ENCODE measurements around the gene SPATA24. TPM values are rescaled to one million over a fixed set of nuclear protein-coding genes. Genes with fewer than 3 reads are reported as not detected.

SPATA24 gene
- total and polyA plus RNA-seq, 2 of the 13 experiments (the other 11 are each of a cell fraction or from before 2014, with no cell fraction given) = 6.0 to 11.1 TPM

DNA sequence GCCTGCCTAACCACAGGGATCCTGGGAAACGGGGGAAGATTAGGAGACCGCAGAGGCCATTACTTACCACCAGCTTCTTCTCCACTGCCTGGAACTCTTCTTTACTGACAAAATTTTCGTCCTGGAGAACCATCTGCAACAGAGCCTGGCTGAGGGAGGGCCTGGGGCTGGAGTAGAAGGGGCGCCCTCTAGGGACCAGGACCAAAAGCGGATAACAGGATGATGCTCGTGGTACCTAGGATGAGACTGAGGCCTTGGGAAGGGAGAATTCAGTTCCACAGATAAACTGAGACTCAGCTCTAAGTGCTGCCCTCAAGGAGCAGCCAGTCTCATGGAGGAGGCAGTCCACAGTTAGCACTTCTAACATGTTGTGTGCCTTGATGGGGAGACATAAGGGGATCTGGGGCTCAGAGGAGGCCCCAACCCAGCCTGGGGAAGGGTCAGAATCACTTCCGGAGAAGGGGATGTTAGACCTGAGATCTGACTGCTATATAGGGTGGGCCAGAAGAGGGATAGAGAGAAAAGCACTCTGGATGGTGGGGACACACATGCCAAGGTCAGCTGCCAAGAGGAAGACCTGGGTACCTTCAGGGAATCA lies 1.2 kb downstream of the SPATA24 start (continued):
- TF ChIP-seq, protein P1, sequence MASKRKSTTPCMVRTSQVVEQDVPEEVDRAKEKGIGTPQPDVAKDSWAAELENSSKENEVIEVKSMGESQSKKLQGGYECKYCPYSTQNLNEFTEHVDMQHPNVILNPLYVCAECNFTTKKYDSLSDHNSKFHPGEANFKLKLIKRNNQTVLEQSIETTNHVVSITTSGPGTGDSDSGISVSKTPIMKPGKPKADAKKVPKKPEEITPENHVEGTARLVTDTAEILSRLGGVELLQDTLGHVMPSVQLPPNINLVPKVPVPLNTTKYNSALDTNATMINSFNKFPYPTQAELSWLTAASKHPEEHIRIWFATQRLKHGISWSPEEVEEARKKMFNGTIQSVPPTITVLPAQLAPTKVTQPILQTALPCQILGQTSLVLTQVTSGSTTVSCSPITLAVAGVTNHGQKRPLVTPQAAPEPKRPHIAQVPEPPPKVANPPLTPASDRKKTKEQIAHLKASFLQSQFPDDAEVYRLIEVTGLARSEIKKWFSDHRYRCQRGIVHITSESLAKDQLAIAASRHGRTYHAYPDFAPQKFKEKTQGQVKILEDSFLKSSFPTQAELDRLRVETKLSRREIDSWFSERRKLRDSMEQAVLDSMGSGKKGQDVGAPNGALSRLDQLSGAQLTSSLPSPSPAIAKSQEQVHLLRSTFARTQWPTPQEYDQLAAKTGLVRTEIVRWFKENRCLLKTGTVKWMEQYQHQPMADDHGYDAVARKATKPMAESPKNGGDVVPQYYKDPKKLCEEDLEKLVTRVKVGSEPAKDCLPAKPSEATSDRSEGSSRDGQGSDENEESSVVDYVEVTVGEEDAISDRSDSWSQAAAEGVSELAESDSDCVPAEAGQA (IDR thresholded peaks at IDR 0.05; ENCODE audit: low read depth) = no peak
- TF ChIP-seq, protein P1 (CRISPR knock-in tag; IDR thresholded peaks at IDR 0.05; ENCODE audit: borderline replicate concordance) = no peak
- TF ChIP-seq ZNF564 (CRISPR knock-in tag; IDR thresholded peaks at IDR 0.05) (no peak), ZNF34 (CRISPR knock-in tag; IDR thresholded peaks at IDR 0.05; ENCODE audit: borderline replicate concordance) (no peak), NFE2L1 (CRISPR knock-in tag; IDR thresholded peaks at IDR 0.05; ENCODE audit: borderline replicate concordance) (no peak), ZNF589 (CRISPR knock-in tag; conservative IDR thresholded peaks at IDR 0.05) (no peak)
- TF ChIP-seq, protein P2, sequence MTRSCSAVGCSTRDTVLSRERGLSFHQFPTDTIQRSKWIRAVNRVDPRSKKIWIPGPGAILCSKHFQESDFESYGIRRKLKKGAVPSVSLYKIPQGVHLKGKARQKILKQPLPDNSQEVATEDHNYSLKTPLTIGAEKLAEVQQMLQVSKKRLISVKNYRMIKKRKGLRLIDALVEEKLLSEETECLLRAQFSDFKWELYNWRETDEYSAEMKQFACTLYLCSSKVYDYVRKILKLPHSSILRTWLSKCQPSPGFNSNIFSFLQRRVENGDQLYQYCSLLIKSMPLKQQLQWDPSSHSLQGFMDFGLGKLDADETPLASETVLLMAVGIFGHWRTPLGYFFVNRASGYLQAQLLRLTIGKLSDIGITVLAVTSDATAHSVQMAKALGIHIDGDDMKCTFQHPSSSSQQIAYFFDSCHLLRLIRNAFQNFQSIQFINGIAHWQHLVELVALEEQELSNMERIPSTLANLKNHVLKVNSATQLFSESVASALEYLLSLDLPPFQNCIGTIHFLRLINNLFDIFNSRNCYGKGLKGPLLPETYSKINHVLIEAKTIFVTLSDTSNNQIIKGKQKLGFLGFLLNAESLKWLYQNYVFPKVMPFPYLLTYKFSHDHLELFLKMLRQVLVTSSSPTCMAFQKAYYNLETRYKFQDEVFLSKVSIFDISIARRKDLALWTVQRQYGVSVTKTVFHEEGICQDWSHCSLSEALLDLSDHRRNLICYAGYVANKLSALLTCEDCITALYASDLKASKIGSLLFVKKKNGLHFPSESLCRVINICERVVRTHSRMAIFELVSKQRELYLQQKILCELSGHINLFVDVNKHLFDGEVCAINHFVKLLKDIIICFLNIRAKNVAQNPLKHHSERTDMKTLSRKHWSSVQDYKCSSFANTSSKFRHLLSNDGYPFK (CRISPR knock-in tag; IDR thresholded peaks at IDR 0.05; ENCODE audit: borderline replicate concordance) = no peak

Data from HepG2 (cell line).